ENCODE measurements around the gene ACIN1. TPM values are rescaled to one million over a fixed set of nuclear protein-coding genes. Genes with fewer than 3 reads are reported as not detected.

The ACIN1 gene
- total RNA-seq, 4 donors from 2014 or later = 78.7 to 217 (median 103) TPM

DNA sequence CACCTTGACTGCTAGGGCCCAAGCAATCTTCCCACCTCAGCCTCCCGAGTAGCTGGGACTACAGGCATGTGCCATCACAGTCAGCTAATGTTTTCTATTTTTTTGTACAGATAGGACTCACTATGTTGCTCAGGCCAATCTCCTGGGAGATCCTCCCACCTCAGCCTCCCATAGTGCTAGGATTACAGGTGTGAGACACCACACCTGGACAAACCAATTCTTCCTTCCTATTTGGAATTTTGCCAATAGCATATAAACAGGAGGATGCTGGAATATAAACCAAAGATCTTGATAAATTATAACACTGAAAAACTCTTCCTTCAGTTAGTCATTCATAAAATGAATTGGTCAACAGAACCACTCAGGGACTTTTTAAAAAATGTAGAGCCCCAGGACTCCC lies 8.4 kb downstream of the ACIN1 start:
- no peak for DNase-seq (ENCODE audit: low spot score in 2 of 2)
- Histone ChIP-seq H3K36me3 (peaks cover 90% of the 10 kb centered on the region), H3K27ac (no peak overlapping the region), H3K4me1 (no peaks in the 10 kb centered on the region), H3K27me3 (no peaks in the 10 kb centered on the region), H3K4me3 (no peak overlapping the region), H3K9me3 (no peaks in the 10 kb centered on the region)
- no peak for TF ChIP-seq POLR2AphosphoS5 (IDR thresholded peaks at IDR 0.05)
- TF ChIP-seq POLR2A (IDR thresholded peaks at IDR 0.05) = no peak
- no peak for TF ChIP-seq EP300 (IDR thresholded peaks at IDR 0.05)
- TF ChIP-seq, protein P1, sequence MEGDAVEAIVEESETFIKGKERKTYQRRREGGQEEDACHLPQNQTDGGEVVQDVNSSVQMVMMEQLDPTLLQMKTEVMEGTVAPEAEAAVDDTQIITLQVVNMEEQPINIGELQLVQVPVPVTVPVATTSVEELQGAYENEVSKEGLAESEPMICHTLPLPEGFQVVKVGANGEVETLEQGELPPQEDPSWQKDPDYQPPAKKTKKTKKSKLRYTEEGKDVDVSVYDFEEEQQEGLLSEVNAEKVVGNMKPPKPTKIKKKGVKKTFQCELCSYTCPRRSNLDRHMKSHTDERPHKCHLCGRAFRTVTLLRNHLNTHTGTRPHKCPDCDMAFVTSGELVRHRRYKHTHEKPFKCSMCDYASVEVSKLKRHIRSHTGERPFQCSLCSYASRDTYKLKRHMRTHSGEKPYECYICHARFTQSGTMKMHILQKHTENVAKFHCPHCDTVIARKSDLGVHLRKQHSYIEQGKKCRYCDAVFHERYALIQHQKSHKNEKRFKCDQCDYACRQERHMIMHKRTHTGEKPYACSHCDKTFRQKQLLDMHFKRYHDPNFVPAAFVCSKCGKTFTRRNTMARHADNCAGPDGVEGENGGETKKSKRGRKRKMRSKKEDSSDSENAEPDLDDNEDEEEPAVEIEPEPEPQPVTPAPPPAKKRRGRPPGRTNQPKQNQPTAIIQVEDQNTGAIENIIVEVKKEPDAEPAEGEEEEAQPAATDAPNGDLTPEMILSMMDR (IDR thresholded peaks at IDR 0.05) = no peak
- 94% methylated on average over 1 of the region's 1 CpG for WGBS

DNA sequence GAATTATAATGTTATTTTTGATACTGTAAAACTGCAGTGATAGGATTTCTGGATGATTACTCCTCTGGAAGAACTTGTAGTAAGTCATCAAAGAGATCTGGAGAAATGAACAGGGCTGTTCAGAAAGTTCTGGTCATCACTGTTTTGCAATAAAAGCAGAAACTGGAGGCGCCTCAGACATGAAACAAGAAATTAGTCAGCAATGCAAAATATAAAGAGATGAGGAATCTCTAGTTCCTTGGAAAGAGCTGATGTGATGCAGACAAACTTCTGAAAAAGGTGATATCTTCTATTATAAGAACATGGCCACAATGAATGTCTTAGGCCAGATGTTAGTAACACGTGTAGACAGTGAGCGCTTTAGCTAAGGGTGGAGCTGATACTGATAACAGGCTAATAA lies 9.5 kb downstream of the ACIN1 start:
- TF ChIP-seq EP300 (IDR thresholded peaks at IDR 0.05) (no peak), POLR2A (IDR thresholded peaks at IDR 0.05) (no peak), POLR2AphosphoS5 (IDR thresholded peaks at IDR 0.05) (no peak)
- TF ChIP-seq, protein P1 (IDR thresholded peaks at IDR 0.05) = no peak
- DNase-seq (ENCODE audit: low spot score in 2 of 2) = no peak
- 81% methylated on average over 3 of the region's 3 CpGs for WGBS
- Histone ChIP-seq H3K4me3 (no peak overlapping the region), H3K27ac (no peak overlapping the region), H3K36me3 (peaks cover 95% of the 10 kb centered on the region), H3K4me1 (no peaks in the 10 kb centered on the region), H3K27me3 (no peaks in the 10 kb centered on the region), H3K9me3 (no peaks in the 10 kb centered on the region)

DNA sequence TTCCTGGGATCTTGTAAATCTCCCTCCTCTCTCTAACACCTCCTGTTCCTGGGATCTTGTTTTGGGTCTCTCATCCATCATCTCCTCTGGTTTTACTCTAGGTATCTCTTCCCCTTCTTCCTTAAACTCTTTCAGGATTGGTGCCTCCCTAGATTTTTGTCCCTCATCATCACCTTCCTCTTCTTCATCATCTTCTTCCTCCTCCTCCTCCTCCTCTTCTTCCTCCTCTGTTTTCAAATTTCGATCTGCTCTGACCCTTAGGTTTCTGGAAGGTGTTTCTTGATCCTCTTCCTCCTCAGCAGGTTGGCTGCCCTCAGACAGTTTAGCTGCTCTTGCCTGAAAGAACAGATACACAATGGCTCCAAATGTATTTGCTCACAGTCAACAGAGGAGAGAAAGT lies 14.5 kb downstream of the ACIN1 start:
- DNase-seq (ENCODE audit: low spot score in 2 of 2) = no peak
- peaks cover 27% of the 10 kb centered on the region for H3K4me1 ChIP-seq
- no peak overlapping the region for H3K4me3 ChIP-seq
- WGBS = 87% methylated on average over 1 of the region's 1 CpG
- H3K27ac ChIP-seq = no peak overlapping the region
- TF ChIP-seq, protein P1 (IDR thresholded peaks at IDR 0.05) = no peak
- TF ChIP-seq EP300 (IDR thresholded peaks at IDR 0.05) (no peak), POLR2A (IDR thresholded peaks at IDR 0.05) (no peak), POLR2AphosphoS5 (IDR thresholded peaks at IDR 0.05) (no peak)
- H3K9me3 ChIP-seq = no peaks in the 10 kb centered on the region
- H3K36me3 ChIP-seq = peaks cover 95% of the 10 kb centered on the region
- no peaks in the 10 kb centered on the region for H3K27me3 ChIP-seq

DNA sequence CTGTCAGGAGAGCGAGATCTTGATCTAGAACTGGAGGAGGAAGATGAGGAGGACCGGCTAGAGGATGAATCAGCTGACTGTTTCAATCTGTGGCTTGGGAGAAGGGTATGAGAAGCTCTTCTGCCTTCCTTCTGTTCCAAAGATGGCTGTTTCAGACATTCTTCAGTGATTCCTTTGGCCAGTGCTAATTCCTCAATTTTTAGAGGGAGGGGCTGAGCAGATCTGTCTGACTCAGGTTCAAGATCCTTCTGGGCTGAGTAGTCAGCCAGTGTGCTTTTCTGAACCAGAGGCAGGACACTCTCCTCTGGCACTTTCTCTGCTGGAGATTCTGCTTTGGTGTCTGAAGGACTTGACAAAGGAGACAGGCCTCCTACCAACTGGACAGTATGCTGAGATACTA lies 15.2 kb downstream of the ACIN1 start:
- H3K9me3 ChIP-seq = no peaks in the 10 kb centered on the region
- no peak for TF ChIP-seq EP300 (IDR thresholded peaks at IDR 0.05)
- no peak for TF ChIP-seq POLR2AphosphoS5 (IDR thresholded peaks at IDR 0.05)
- TF ChIP-seq, protein P1 (IDR thresholded peaks at IDR 0.05) = no peak
- no peak for TF ChIP-seq POLR2A (IDR thresholded peaks at IDR 0.05)
- no peak for DNase-seq (ENCODE audit: low spot score in 2 of 2)
- peaks cover 90% of the 10 kb centered on the region for H3K36me3 ChIP-seq
- H3K27me3 ChIP-seq = no peaks in the 10 kb centered on the region
- WGBS = 81% methylated on average over 2 of the region's 2 CpGs
- H3K4me3 ChIP-seq = no peak overlapping the region
- peaks cover 27% of the 10 kb centered on the region for H3K4me1 ChIP-seq
- peak overlapping the region; percentile 43 for H3K27ac ChIP-seq

DNA sequence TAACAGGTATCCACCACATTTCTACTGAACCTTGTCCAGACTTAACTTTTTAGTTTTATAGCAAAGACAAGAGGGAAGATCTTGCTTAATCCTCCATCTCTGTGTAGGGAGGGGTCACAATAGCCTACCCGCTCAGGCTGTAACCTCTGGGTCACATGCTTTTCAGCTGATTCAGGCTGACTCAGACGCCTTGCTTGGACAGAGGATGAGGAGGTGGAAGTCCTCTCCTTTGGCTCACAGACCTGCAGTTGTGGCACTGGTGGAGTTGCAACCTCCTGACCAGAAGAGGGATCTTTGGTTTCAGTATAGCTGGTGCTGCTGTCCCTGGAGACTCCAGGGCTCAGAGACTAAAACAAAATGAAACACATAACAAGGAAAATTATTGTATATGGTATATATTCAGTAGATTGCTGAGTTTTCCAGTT lies 16.2 kb downstream of the ACIN1 start:
- 28% methylated on average over 2 of the region's 2 CpGs for WGBS
- TF ChIP-seq POLR2AphosphoS5 (IDR thresholded peaks at IDR 0.05) = no peak
- TF ChIP-seq EP300 (IDR thresholded peaks at IDR 0.05) = no peak
- TF ChIP-seq POLR2A (IDR thresholded peaks at IDR 0.05) = no peak
- TF ChIP-seq, protein P1 (IDR thresholded peaks at IDR 0.05) = no peak
- Histone ChIP-seq H3K9me3 (no peaks in the 10 kb centered on the region), H3K4me1 (peaks cover 27% of the 10 kb centered on the region), H3K4me3 (no peak overlapping the region), H3K27me3 (no peaks in the 10 kb centered on the region), H3K27ac (peak overlapping the region; percentile 76), H3K36me3 (peaks cover 85% of the 10 kb centered on the region)
- peak in 1 of 2 donors; percentile 89 for DNase-seq (ENCODE audit: low spot score in 2 of 2)
